G401.6 (cell line): ENCODE results near the gene ZFP91.
"Not testable (repeated sequence)": the region's sequence is repeated elsewhere in the genome, so short reads cannot be mapped to it uniquely, and the experiment has no call there.

Experiments
- FAIRE-seq: peaks from 2 replicates; lab custom pipeline; 2012; peaks lifted over from hg19 to GRCh38; lab: Jason Lieb, UNC

The ZFP91 gene, protein sequence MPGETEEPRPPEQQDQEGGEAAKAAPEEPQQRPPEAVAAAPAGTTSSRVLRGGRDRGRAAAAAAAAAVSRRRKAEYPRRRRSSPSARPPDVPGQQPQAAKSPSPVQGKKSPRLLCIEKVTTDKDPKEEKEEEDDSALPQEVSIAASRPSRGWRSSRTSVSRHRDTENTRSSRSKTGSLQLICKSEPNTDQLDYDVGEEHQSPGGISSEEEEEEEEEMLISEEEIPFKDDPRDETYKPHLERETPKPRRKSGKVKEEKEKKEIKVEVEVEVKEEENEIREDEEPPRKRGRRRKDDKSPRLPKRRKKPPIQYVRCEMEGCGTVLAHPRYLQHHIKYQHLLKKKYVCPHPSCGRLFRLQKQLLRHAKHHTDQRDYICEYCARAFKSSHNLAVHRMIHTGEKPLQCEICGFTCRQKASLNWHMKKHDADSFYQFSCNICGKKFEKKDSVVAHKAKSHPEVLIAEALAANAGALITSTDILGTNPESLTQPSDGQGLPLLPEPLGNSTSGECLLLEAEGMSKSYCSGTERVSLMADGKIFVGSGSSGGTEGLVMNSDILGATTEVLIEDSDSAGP

DNA sequence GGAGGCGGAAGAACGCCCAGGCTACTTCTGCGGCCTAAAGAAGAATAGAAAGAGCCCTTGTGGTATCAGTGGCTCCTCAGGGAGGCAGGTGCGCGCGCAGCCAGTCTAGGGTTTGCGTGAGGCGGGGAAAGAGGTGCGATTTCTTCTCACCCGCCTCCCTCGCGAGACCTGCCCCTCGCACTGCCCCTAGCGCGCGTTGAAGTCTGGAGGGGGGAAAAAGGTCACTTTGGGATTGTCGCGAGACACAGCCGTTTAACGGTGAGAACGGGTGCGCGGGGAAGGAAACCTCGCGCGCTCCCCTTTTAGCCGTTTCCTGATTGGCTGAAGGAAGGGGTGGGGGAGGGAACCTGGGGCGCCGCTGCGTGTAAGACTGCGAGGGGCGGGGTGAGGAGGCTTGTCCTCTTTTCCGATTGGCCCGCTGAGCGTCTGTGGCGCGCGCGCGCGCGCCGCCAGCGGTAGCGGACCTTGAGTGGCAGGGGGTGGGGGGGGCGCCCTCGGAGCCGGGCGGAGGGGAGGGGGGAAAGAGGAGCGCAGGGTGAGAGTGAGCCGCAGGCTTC, at the start of gene ZFP91:
Gene ZFP91 (plus strand): TSS at position 429 of the 557 bp plus-strand sequence. CDS start 219 bp downstream, outside the sequence.
- peak; percentile 89 for FAIRE-seq

DNA sequence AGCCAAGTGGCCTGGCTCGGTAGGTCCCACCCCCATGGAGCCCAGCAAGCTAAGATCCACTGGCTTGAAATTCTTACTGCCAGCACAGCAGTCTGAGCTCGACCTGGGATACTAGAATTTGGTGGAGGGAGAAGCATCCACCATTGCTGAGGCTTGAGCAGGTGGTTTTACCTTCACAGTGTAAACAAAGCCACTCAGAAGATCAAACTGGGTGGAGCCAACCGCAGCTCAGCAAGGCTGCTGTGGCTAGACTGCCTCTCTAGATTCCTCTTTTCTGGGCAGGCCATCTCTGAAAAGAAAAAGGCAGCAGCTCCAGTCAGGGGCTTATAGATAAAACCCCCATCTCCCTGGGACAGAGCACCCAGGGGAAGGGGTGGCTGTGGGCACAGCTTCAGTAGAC, 48.6 kb upstream of the ZFP91 start:
- FAIRE-seq, result no peak

DNA sequence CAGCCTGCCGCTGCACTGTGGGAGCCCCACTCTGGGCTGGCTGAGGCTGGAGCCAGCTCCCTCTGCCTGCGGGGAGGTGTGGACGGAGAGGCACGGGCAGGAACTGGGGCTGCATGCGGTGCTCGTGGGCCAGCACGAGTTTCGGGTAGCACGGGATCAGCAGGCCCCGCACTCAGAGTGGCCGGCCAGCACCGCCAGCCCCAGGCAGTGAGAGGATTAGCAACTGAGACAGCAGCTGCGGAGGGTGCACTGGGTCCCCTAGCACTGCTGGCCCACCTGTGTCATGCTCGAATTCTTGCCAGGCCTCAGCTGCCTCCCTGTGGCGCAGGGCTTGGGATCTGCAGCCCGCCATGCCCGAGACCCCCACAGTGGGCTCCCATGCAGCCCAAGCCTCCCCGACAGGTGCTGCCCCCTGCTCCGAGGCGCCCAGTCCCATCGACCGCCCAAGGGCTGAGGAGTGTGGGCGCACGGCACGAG, 47.0 kb upstream of the ZFP91 start:
- FAIRE-seq, result no peak

DNA sequence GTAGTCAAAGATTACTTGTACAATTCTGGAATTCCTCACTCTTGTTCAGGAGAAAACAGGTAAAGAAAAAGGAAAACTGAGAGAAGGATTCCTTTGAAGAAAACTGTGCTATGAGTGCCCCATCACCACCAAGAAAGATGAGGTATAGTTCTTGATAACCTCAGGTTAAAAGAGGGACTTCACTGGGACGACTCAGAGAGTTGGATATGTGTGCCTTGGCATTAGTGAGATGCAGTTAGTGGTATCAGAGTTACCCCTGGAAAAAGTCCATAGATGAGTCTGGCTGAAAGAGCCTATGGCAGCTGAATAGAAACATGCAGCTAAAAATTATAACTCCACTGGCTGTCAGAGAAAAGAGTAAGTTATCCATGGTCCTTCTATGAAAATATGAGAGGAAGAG, 32.0 kb upstream of the ZFP91 start:
- no peak for FAIRE-seq

DNA sequence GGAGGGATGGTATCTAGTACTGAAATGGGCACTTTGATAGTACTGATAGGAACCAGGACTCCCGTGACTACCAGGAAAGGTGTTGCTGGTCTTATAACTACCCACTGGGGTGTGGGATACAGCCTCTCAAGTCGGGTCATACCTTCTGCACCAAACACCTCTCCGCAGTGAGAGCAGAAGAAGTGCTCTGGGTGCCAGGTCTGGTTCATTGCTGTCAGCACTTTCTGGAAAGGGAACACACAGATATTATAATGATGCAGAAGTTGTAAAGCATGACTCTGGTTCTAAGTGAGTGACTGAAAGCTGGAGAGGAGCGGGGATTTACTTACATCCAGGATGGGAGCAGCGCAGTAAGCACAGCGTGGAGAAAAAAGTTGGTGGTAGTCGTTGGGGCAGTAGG, 29.2 kb upstream of the ZFP91 start:
- no peak for FAIRE-seq

DNA sequence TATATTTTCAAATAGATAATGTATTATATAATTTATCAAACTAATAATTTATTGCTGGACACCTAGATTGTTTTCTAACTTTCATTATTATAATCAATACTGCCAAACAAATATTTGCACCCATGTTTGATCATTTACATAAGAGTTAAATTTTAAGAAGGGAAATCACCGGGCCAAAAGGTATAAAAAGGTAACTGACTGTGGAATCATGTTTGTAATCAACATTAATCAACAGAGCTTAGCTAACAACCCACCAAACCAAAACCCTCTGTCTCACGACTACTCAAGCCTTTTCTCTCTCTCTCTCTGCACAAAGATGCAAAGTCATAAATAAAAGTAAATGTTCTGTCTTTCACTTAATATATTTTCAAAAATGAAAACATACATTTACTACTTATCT, 18.0 kb upstream of the ZFP91 start:
- no peak for FAIRE-seq

DNA sequence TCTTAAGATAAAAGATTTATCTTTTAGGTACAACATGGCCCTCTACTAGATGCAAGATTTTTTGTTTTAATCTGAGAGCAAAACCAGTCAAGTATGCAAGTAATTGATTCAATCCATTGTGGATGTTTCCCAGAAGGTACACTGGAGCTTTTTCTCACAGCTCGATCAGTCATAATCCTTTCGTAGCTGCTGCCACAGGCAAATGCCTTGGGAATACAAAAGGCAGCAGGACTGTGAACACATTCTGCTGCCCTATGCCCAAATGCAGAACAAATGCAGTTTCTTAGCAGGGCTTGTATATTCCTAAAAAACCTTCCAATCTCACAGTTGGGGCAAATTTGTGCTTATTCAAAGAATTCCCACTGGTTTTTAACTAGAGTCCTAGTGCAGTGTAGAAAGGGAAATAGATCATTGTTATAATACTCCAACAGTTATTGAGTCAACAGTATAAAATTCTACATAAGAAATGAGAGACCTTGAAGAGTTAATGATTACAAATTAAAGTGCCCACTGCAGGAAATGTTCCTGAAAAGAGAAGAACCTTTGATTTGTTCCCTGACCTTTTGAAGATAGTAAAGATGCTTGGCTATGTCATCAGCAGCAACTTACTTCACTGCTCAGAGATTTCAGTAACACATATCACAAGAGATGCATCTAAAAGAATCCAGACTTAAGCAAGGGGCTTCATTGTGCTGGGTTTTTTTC, 17.3 kb upstream of the ZFP91 start:
- FAIRE-seq, result no peak

DNA sequence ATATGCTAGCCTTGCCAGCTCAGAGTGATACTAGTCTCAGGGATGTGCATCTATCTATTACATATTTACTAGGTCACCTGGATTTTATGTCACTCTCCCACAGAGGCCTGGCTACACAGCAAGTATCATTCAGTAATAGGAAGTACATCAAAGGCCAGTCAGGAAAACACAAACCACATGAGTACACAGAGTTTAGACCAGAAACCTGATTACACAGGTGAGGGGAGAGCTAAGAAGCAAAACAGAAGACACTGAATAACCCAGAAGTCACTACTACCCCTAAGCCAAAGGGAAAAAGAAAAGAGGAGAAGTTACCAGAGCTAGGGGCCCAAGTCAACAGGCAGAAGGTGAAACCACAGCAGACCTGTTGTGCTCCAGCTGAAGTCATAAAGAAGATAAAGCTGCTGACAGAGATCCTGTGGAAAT, 16.5 kb upstream of the ZFP91 start:
- no peak for FAIRE-seq

DNA sequence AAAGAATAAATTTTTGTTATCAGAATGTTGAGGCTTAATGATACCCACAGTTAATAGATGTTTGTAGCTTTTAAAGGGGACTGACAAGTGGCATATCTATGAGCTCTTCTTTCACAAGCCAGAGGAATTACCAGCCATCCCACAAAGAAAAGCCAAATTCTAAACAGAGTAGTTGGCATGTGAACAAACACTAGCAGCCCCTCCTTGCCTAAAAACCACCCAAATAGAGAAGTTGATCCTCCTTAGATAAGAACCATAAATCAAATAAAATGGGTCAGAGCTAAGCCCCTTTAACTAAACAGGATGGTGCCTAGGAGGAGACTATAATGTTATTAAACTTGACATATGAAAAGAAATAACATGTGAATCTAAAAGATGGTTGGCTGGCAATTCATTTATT, 14.6 kb upstream of the ZFP91 start:
- no peak for FAIRE-seq

DNA sequence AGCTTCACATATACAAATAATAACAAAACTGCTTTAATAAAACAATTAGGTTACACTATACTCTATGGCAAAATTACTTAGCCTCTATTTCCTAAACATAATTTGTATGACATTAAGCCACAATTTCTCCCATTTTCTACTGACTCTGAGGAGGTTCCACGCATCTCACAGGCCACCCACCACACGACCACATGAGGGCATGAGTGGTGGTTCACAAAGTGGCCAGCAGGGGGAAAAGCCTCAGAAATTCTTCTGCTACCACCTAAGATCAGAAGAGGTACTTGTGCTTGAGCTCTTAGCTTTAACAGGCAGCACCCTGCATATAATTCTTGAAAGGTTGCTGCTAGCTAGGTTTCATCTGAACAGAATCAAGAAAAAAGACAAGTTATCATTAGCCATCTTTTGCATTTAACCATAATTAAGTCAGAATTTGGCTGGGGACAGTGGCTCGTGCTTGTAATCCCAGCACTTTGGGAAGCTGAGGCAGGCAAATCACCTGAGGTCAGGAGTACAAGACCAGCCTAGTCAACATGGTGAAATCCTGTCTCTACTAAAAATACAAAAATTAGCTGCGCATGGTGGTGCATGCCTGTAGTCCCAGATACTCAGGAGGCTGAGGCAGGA, 10.9 kb upstream of the ZFP91 start:
- FAIRE-seq, result no peak

DNA sequence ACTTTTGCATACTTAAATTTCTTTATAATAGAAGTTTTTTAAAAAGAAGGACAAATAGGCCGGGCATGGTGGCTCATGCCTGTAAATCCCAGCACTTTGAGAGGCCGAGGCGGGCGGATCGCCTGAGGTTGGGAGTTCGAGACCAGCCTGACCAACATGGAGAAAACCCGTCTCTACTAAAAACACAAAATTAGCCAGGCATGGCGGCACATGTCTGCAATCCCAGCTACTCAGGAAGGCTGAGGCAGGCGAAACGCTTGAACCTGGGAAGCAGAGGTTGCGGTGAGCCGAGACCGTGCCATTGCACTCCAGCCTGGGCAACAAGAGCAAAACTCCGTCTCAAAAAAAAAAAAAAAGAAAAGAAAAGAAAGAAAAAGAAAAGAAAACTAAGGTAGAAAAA, 6.0 kb upstream of the ZFP91 start:
- FAIRE-seq, result not testable (repeated sequence)

DNA sequence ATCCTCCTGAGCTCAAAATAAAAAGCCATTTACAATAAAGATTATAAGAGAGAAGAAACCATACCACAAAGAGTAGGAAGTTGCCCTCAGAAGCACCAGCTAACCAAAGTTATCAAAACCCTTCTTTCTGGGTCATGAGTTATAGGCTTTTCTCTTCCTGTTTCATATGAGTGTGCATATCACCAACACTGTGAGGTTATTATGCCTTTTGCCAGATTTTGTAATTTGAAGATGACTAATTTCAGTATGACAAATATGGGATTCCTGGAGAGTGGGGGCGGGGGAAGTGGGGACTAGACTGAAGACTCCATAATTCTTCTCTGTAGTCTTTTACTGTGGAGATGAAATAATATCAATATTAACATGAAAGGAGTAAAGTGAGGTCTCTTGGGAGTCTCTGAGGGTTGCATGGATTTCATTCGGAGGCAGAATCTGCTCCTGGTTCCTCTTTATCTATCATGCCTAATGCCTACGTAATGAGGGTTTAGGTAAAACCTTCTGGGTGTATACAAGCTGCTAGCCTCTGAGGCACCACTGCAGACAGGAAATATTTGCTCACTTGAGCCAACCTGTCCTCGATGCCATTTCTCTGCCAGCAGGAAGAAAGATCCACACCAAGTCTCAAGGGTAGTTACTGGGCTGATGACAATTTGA, 5.3 kb upstream of the ZFP91 start:
- no peak for FAIRE-seq

DNA sequence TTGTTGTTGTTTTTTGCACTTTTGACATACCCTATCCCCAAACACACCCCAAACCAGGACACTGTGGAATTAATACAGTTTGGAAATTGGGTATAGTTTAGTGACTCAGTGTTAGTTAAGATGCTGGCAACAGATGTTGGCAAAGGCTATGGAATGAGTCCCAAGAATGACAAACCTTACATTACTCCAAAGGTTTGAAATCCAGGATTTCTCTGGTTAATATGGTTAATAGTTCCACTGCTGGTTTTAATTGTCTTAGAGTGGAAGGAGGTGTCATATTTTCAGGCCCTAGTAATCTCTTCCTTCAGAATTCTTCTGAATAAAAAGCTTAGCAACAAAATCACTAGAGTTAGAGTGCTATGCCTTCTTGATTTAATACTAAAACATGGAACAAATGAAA, 4.0 kb upstream of the ZFP91 start:
- no peak for FAIRE-seq

DNA sequence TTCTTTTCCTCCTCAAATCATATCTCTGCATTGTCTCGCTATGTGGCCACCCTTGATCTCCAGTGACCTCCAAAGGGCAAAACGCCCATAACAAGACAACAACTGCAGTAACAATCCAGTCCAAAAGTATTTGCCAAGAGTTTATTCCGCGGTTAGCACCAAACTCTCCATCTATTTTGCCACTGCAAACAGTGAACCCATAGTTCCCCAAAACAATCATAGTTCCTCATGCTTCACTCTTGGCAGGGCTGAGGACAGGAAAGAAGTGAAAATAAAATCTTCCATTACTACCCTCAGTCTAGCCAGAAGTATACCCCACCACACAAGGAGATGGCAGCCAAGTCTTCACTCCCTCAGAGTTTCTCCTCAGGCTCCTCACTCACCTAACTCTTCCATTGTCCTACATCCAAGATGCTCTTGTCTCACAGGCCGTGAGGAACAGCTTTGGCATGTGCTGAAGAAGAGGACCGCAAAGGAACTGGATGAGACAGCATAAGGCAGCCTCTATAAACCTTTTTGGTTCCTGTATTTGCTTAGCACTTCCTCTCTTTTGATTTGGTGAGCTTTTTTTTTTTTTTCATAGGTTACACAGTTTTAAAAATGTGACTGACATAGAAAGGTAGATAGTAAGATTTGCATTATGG, 3.4 kb upstream of the ZFP91 start, which contains the start of gene LPXN:
Gene LPXN (minus strand): TSS at position 480 of the 644 bp plus-strand sequence. CDS start 84 bp downstream, at position 396.
- no peak for FAIRE-seq

DNA sequence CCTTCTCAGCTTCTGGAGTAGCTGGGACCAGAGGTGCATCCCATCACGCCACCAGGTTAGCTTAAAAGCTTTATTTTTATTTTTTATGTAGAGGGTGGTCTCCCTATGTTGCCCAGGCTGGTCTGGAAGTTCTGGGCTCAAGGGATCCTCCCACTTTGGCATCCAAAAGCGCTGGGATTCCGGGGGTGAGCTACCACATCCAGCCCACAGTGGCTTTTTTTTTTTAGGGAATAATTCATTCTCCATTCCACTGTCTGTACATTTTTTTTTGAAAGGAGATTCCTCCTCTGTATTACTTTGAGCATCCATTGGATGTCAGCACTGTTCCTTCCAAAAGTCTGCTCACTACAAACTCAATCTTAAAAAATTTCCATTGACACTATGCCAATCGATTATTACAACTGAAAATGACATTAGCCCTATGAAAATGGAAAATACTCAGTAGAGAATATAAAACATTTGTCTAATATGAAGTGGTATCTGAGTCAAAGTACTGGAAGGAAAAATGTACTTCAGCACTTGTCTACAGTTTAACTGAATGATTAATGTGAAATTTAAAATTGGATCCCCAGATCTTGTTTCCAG, 1.9 kb upstream of the ZFP91 start:
- peak; percentile 78 for FAIRE-seq

DNA sequence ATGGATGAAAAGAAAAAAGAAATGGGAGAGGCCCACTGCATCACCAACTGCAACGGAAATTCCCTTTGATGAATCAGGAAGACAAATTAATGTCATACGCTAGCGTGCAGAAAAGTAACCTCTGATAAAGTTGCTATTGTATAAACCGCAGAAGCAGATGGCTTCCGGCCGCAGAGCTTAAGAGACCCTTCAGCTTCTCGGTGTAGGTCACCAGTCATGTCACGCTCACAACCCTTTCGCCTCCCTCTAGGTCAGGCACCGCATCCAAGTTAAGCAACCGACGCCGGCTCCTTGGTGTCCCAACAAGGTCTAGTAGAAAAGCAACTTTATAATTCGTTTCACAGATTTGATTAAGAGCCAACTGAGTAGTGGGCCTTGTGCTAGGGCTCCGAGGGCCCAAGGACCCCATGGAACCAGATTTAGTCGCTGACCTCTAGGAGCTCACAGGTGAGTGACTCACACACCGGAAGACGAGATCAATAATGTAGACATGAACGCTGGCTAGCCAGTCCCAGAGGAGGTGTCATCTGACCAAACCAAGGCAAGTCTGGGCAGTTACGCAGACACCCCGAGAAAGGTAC, 1.2 kb upstream of the ZFP91 start:
- FAIRE-seq, result no peak

DNA sequence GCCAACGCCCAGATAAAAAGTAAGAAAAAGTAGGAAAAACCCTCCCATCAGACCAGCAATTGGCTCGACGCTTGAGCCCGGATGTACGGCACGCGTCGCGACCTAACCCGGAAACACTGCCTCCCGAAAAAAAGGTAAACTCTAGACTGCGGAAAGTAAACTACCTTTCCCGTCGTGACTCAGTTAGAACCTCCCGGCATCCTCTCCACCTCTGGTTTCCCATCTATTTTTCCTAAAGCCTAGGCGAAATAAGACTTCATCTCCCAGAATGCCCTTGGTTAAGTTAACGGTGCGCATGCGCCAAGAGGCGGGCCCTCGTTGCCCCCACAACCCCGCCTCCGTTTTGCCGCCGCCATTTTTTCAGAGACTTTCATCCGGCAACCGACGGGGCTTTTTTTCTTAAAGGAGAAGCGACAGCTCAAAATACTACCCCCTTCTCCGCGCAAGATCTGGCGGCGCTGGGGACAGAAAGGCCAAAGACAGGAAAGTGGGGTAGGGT, 678 bp upstream of the ZFP91 start:
- FAIRE-seq, result peak; percentile 99

DNA sequence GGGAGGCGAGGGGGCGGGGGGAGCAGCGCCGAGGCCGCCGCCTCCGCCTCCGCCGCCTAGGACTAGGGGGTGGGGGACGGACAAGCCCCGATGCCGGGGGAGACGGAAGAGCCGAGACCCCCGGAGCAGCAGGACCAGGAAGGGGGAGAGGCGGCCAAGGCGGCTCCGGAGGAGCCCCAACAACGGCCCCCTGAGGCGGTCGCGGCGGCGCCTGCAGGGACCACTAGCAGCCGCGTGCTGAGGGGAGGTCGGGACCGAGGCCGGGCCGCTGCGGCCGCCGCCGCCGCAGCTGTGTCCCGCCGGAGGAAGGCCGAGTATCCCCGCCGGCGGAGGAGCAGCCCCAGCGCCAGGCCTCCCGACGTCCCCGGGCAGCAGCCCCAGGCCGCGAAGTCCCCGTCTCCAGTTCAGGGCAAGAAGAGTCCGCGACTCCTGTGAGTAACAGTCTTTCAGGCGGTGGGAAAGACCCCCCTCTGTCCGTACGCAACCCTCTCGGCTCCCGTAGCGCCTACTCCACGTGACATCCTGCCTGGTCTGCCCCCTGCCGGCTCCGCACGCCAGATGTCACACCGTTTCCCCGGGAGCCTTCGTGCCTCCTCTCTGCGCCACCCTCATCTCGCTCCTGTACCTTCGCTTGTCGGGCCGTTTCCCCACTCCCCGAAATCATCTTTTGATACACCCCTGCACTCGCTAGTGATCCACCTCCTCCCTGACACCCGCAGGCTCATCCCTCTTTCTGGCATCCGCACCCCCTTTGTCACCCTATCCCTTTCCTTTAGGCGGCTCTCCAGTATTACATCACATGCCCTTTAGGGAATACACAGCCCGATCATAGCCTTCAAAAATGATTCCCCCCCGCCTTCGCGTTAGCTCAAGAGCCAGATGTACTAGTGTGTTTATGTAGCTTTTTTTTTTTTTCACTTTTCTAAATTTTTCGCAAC, 598 bp downstream of the ZFP91 start:
- FAIRE-seq, result no peak

DNA sequence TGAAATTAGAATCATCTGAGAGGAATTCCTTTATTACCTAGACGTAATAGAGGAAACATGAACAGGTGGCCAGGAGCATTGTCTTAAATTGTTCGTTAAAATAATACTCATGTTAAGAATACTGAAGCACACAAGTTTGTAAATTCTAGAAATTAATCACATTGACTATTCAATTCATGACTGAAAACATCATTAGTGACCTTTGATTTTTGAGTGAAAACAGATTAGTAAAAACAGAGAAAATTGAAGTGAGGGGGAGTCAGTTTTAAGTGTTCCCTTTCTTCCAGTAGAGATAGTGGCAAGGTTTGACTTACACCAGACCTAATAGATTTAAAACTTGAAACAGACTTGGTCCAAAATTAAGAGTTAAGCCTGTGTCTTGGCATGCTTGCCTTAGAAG, 1.4 kb downstream of the ZFP91 start:
- FAIRE-seq, result no peak
